ENCODE results near the gene DCBLD2. TPM values are rescaled to one million over a fixed set of nuclear protein-coding genes. Genes with fewer than 3 reads are reported as not detected.

Gene DCBLD2
- total RNA-seq, 1 experiment from 2014 or later: 48.0 TPM

GRCh38 chr3:98906230-98906629 is 4.7 kb upstream of the DCBLD2 start:
- no peak overlapping the region for H2BK12ac ChIP-seq (ENCODE audit: insufficient read length, low read depth, low read length)
- WGBS (ENCODE audit: extremely low coverage, insufficient read length, low lambda C conversion rate): no CpG with 5 or more reads among the region's 1 CpG
- no peaks in the 10 kb centered on the region for H3K27me3 ChIP-seq (ENCODE audit: insufficient read depth, low read length)
- no peak overlapping the region for H2BK20ac ChIP-seq (ENCODE audit: low read depth, low read length, poor library complexity, severe bottlenecking)
- H3K4me1 ChIP-seq (ENCODE audit: insufficient read depth, low read length): 0 out of 2 replicates have a peak, but pooled peaks cover 2% of the 10 kb centered on the region
- no peak overlapping the region for H3K14ac ChIP-seq (ENCODE audit: insufficient read depth, low read length)
- H3K56ac ChIP-seq (ENCODE audit: insufficient read length, low read depth, low read length): no peak overlapping the region
- no peak overlapping the region for H2BK15ac ChIP-seq (ENCODE audit: low read depth, low read length)
- no peaks in the 10 kb centered on the region for H3K9me3 ChIP-seq (ENCODE audit: control insufficient read depth, low read depth, low read length)
- no peak overlapping the region for H4K91ac ChIP-seq (ENCODE audit: insufficient read length, low read depth, low read length)
- no peak overlapping the region for H3K18ac ChIP-seq (ENCODE audit: insufficient read length, low read depth, low read length)
- H4K20me1 ChIP-seq (ENCODE audit: control insufficient read depth, insufficient read depth, insufficient read length): no peaks in the 10 kb centered on the region
- no peak for DNase-seq
- Mint-ChIP-seq H3K4me1 (peaks cover 10 to 14% of the 10 kb centered on the region in 2 experiments), H3K27me3 (ENCODE audit: low read depth) (peaks cover 6% of the 10 kb centered on the region), H3K4me3 (no peak overlapping the region), H3K36me3 (ENCODE audit: insufficient read depth in 1 of 3, low read depth in 3 of 3) (peaks cover 7 to 29% (median 13%) of the 10 kb centered on the region in 3 experiments; a peak in 6 of 7 replicates), H3K9me3 (peaks cover 28% of the 10 kb centered on the region in 2 experiments), H3K27ac (no peak overlapping the region)
- no peak overlapping the region for H3K4ac ChIP-seq (ENCODE audit: low read depth, low read length)
- no peaks in the 10 kb centered on the region for H3K79me1 ChIP-seq (ENCODE audit: insufficient read depth, low read depth, low read length, poor library complexity, severe bottlenecking)
- no peak overlapping the region for H4K5ac ChIP-seq (ENCODE audit: insufficient read length, low read depth, low read length)
- H3K79me2 ChIP-seq (ENCODE audit: insufficient read depth, low read length): no peaks in the 10 kb centered on the region
- H3K9ac ChIP-seq (ENCODE audit: extremely low read depth, insufficient read length, low read length): no peak overlapping the region
- no peak overlapping the region for H3K4me2 ChIP-seq (ENCODE audit: insufficient read depth, insufficient read length, low read length)
- H2AFZ ChIP-seq (ENCODE audit: low read length): no peak overlapping the region
- no peak overlapping the region for H3K23ac ChIP-seq (ENCODE audit: insufficient read length, low read depth, low read length)
- no peak overlapping the region for H4K8ac ChIP-seq (replicated peaks; ENCODE audit: insufficient read length, low read depth, low read length)
- no peak overlapping the region for H3K27ac ChIP-seq (ENCODE audit: insufficient read length, low read depth, low read length)
- H2BK5ac ChIP-seq (ENCODE audit: insufficient read length, low read length): no peak overlapping the region
- no peak overlapping the region for H2BK120ac ChIP-seq (ENCODE audit: low read depth, low read length, poor library complexity, severe bottlenecking)
- no peak overlapping the region for H3T11ph ChIP-seq (ENCODE audit: low read length)
- H3K23me2 ChIP-seq (ENCODE audit: insufficient read length, low read depth, low read length, poor library complexity, severe bottlenecking): no peaks in the 10 kb centered on the region
- TF ChIP-seq CTCF (conservative IDR thresholded peaks at IDR 0.05): no peak
- no peak overlapping the region for H2AK5ac ChIP-seq (ENCODE audit: insufficient read length, low read length)
